CD4-positive, alpha-beta T cell treated with Interleukin-6 for 4 hours (primary cell): ENCODE results near the gene MTF1.
"Not testable (repeated sequence)": the region's sequence is repeated elsewhere in the genome, so short reads cannot be mapped to it uniquely, and the experiment has no call there.

Experiments used
- DNase-seq: peaks from one replicate; pipeline ENCODE4 v3.0.0-alpha.2; 2020; ENCODE audit warnings: mixed read lengths

Gene MTF1

DNA sequence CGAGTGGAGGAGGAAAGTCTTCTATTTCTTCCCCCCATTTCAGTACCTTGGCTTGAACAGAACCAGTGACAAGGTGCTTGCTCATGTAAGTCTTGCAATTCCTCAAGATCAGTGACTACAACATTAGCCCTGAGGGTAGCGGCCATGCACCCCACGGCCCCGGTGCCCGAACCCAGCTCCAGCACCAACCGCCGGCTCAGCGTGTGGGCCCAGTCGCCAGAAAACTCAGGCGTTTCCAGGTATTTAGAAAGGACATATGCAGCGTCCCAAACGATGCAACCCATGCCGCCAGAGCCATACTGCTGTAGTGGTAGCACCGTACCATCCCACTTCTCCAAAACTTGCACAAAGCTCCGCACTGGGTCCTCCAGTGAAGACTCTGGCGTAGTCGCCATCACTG lies 76.9 kb downstream of the MTF1 start:
- DNase-seq: no peak

DNA sequence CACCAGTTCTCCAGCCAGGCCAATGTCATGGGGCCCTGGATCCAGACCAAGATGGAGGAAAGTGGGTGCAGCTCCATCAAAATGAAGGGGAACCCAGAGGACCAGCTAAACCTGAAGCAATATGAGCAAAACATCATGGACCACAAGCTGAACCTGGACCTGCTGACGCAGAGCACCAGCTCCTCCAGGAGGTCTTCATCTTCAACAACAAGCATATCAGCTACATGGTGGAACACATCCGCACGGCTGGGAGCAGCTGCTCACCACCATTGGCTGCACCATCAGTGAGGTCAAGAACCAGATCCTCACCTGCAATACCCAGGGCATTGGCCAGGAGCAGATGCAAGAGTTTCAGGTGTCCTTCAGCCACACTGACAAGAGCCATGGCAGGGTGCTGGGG lies 80.7 kb downstream of the MTF1 start:
- DNase-seq: no peak

DNA sequence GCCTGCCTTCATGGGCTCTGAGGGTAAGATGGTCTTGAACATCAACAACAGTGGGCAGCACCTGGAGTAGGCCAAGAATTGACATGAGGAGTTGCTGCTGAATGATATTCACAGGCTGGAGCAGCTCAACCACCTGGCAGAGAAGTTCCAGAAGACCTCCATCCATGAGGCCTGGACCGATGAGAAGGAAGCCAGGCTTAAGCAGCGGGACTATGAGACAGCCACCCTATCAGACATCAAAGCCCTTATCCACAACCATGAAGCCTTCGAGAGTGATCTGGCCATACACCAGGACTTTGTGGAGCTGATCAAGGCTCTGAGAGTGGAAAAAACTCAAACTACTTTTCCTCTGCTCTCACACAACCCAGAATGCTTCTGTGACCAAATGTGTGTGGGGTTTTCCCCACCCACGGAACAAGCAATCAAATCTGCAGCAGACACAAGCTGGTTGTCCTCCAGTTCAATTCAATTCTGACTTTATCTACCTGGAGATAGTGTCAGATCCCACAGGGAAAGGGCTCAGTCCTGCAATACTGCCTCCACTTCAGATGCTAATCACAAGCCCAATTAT lies 82.4 kb downstream of the MTF1 start:
- DNase-seq: no peak

DNA sequence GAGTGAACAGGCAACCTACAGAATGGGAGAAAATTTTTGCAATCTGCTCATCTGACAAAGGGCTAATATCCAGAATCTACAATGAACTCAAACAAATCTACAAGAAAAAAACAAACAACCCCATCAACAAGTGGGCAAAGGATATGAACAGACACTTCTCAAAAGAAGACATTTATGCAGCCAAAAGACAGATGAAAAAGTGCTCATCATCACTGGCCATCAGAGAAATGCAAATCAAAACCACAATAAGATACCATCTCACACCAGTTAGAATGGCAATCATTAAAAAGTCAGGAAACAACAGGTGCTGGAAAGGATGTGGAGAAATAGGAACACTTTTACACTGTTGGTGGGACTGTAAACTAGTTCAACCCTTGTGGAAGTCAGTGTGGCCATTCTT lies 88.0 kb downstream of the MTF1 start:
- DNase-seq: not testable (repeated sequence)

DNA sequence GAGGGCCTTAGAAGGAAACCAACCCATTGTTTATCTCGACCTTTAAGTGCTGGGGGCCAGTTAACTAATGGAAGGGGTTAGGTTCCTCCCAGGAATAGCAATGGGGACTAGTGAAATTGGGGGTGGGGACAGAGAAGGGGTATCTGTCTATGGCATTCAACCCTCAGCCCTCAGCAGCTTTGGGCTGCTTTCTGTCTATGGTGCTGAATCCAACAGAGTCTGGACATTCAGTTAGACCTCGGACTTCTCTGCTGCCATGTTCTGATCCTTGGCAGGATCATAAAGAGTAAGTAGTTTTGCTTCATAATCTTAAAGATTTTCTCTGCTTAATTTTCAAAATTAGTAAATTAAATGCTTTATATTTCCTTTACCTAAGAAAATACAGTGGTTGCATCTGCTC lies 91.9 kb downstream of the MTF1 start:
- no peak for DNase-seq

DNA sequence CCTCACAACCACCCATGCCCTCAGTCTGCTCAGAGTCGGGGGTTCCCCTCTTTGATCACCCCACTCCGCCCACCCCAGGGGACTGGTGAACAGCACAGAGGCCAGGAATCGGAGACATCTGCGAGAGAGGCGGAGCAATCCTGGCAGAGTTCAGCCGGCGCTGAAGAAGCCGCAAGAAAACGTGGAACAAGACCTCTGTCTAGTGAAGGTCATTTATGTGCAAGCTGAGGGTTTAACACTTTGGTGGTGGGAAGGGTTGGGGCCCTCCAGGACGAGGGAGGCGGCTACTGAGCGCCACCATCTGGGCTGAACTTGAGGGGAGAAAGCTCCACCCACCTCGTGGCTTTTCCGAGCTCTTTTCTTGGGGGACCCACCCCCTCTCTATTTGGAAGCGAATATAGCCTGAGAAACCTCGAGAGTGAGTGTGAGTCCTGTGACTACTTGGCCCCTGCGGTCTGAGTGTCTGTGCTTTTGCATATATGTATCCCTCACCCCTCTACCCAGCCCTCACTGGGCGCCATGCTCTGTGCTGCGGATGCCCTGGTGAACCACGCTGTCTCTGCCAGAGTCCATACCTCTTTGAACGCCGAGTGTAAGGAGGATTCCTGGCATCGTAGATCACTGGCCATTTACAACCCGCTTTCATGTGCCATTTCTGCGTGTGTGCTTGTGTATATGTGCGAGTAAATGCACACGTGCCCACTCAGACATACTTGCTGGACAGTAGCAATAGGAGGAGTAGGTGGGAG lies 93.3 kb downstream of the MTF1 start:
- DNase-seq: no peak

DNA sequence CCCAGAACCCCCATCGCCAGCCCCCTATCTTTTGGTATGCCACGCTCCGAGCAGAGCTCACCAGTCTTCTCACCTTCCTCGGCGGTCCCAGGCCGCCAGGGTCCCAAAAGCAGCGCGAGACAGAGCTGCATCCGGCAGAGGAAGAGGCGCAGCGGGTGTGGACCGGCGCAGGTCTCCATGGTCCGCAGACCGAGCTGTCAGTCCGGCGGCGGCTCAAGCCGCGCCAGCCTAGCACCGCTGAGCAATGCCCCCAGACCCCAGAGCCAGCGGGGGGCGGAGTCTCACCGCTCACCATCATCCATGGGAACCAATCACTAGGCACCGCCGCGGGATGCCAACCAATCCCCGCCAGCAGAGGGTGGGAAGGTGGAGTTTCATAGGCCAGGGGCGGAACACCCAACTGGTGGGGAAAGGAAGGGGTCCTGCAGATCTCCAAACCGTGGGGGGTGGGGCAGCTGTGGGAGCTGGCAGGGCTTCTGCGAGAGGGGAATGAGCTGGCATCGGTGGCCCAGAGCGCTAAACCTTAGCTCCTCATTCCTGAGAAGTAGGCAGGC lies 94.4 kb downstream of the MTF1 start, which contains the start of gene EPHA10:
TSS of gene EPHA10 (minus strand) at position 233 of the 554 bp plus-strand sequence. CDS start at position 179, 54 bp downstream.
- DNase-seq: no peak

DNA sequence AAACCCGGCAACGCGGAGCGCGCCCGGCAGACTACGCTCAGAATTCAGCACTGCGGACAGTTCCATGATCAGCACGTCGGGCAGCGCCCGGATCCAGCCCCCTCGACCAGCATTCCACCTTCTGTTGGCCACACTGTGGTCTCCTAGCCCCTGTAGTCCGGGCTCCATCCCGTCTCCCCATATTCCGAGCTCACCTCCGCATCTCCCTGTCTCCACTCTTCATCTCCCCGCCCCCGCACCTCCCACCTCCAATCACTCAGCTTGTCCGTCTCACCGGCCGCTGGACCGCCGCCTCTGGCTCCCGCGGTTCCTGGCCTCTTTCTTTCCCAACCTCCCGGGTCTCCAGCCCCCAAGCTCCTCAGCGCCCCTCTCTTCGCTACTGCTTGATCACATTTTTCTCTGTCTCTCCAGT lies 95.0 kb downstream of the MTF1 start:
- no peak for DNase-seq

DNA sequence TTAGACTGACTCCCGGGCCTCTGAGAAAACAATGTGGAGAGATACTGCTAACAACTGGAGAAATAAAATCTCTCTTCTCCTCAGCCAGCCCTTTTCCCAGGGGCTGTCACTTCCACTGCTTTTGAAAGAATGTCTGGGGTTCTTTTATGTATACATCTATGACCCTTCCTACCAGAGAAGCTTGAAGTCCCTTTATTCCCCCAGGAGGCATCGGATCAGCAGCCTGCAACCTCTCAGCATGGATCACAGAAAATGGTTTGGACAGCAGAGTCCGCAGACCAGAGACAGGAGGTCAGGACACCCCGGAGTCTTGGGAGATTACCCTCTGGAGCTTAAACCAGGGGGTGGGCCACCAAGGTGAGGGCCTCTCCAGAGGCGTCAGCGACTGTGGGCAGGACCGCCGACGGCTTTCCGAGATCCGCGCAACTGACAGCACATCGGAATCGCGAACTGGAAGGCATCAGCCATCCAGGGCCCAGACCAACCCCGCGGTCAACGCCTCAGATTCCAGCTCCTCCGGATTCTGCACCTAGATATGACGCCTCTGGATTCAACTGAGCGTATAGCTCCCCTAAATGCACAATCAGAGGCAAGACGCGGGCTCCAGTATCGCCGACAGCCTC lies 95.5 kb downstream of the MTF1 start:
- no peak for DNase-seq

DNA sequence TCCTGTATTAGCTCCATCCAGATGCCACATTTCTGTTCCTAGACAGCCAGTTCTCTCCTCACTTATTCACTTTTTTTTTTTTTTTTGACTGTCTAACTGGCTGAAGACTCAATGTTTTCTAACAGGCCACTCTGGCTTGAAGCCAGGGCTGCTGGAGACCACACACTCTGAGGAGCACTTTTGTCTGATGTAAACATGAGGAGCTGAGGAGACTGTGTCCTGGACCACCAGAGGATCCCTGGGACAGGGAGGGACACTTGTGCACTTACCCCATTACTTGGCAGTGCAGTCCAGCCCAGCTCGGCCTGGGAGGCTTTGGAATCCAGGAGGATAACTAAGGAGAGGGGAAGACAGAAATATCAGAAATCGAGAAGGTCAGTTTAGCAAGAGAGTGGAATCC lies 96.9 kb downstream of the MTF1 start:
- DNase-seq: no peak

DNA sequence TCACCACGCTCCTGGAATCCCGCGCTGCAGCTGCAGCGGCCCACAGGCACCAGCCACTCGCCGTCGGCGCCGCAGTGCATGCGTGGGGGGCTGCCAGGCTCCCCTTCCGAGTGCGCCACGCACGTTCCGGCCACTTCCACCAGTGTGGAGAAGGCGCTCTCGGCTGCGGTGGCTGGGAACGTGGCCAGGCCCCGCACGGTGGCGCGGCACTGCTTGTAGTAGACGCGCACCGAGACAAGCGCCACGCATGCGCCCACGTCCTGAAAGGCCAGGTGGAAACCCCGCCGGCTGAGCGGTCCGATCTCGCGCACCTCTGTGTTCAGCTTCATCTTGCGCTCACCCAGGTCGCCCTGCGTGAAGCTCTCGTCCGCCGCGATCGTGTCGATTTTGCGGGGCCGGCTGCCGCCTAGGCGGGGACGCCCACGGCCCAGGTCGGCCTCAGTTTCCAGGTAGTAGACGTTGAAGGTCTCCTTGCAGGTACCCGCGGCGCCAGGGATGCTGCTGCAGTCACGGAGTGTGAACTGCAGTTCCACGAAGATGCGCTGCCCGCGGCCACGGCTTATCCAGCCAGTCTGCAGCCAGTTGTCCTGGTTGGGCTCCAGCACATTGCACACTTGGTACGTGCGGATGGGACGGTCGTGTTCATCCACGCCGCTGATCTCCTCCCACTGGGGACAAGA lies 97.8 kb downstream of the MTF1 start:
- no peak for DNase-seq
